Measurements from ENCODE around the gene MGMT.

GRCh38 chr10:129546106-129546505 lies 79.1 kb downstream of the MGMT start:
- TF ChIP-seq, protein P1, sequence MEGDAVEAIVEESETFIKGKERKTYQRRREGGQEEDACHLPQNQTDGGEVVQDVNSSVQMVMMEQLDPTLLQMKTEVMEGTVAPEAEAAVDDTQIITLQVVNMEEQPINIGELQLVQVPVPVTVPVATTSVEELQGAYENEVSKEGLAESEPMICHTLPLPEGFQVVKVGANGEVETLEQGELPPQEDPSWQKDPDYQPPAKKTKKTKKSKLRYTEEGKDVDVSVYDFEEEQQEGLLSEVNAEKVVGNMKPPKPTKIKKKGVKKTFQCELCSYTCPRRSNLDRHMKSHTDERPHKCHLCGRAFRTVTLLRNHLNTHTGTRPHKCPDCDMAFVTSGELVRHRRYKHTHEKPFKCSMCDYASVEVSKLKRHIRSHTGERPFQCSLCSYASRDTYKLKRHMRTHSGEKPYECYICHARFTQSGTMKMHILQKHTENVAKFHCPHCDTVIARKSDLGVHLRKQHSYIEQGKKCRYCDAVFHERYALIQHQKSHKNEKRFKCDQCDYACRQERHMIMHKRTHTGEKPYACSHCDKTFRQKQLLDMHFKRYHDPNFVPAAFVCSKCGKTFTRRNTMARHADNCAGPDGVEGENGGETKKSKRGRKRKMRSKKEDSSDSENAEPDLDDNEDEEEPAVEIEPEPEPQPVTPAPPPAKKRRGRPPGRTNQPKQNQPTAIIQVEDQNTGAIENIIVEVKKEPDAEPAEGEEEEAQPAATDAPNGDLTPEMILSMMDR (IDR thresholded peaks at IDR 0.05) = no peak
- TF ChIP-seq POLR2AphosphoS5 (IDR thresholded peaks at IDR 0.05) (no peak), EP300 (IDR thresholded peaks at IDR 0.05) (no peak), POLR2A (IDR thresholded peaks at IDR 0.05) (no peak)
